Panc1 (cell line): ENCODE data around the gene MEIOC. TPM values are rescaled to one million over a fixed set of nuclear protein-coding genes. Genes with fewer than 3 reads are reported as not detected.
A peak's percentile ranks its signal among the peaks of the same experiment; 100 is the strongest.

Source experiments
- ATAC-seq: fragments of 200-7000 bp; cut with Tn5 transposase; 2 replicates; pipeline ENCODE4 v1.9.1; 2020; ENCODE audit warnings: mild to moderate bottlenecking, moderate library complexity
- BruUV-seq: library from RNA; stranded (reverse); fragments of 400-500 nt; replicated peaks from 2 replicates; lab custom pipeline; 2021; lab: Mats Ljungman, UMichigan
- CTCF ChIA-PET: fragments of 300-600 bp; sonication (Branson Sonifier 250); formaldehyde crosslinking; loops from one replicate; lab custom pipeline; 2022; ENCODE audit warnings: antibody characterized with exemption; lab: Charles Lee
- POLR2A ChIA-PET: fragments of 300-600 bp; sonication (Branson Sonifier 250); formaldehyde crosslinking; loops from one replicate; lab custom pipeline; 2022; ENCODE audit warnings: antibody characterized with exemption; lab: Charles Lee
- DNase-seq: peaks from one replicate; pipeline ENCODE4 v3.0.0-alpha.2; 2010; ENCODE audit warnings: low read depth, low spot score
- H3K27ac ChIP-seq: 2 replicates; pipeline ENCODE4 v1.5.1; 2011; ENCODE audit warnings: mild to moderate bottlenecking, low read length, inconsistent platforms
- H3K27me3 ChIP-seq: fragments of 200-500 bp; sonication (Bioruptor generic); 2 replicates; pipeline ENCODE4 v1.6.0; 2014; ENCODE audit warnings: low read length, inconsistent platforms; ENCODE audit not compliant: control insufficient read depth, insufficient read depth
- H3K36me3 ChIP-seq: fragments of 200-500 bp; sonication (Bioruptor generic); 2 replicates; pipeline ENCODE4 v1.5.1; 2014; ENCODE audit warnings: inconsistent platforms, mild to moderate bottlenecking, low read length, moderate library complexity; ENCODE audit not compliant: control insufficient read depth, insufficient read depth
- H3K4me1 ChIP-seq: 2 replicates; pipeline ENCODE4 v1.5.1; 2011; ENCODE audit warnings: inconsistent platforms, mild to moderate bottlenecking, low read length, moderate library complexity; ENCODE audit not compliant: control insufficient read depth, insufficient read depth
- H3K4me3 ChIP-seq, 2 experiments: 2 replicates each; pipeline ENCODE4 v1.5.1; 2011 to 2012; ENCODE audit warnings: low read depth in 2 of 2, low read length in 2 of 2, mild to moderate bottlenecking in 2 of 2, inconsistent platforms in 1 of 2, moderate library complexity in 1 of 2
- H3K9me3 ChIP-seq: fragments of 200-500 bp; sonication (Bioruptor generic); 2 replicates; pipeline ENCODE4 v1.5.1; 2014; ENCODE audit warnings: low read depth, mild to moderate bottlenecking, inconsistent platforms, low read length, moderate library complexity; ENCODE audit not compliant: control insufficient read depth, insufficient read depth
- POLR2AphosphoS5 ChIP-seq: IDR thresholded peaks from 2 replicates; pipeline ENCODE4 v1.6.1; 2012; ENCODE audit warnings: mild to moderate bottlenecking, low read depth, low read length, moderate library complexity
- SIN3A ChIP-seq: IDR thresholded peaks from 2 replicates; pipeline ENCODE4 v1.6.1; 2012; ENCODE audit warnings: low read depth, mild to moderate bottlenecking, low read length, moderate library complexity, borderline replicate concordance; ENCODE audit not compliant: insufficient read depth
- TCF7L2 ChIP-seq: IDR thresholded peaks from 2 replicates; pipeline ENCODE4 v1.6.1; 2011; ENCODE audit warnings: mild to moderate bottlenecking, low read depth, low read length, inconsistent platforms
- in situ Hi-C: cut with HindIII; loops from 2 replicates; pipeline ENCODE4 v1.10.0; 2016; ENCODE audit warnings: low sequenced_read_pairs, low pct_unique_long_range_greater_than_20kb
- intact Hi-C: fragments of 100-400 bp; cut with micrococcal nuclease; formaldehyde crosslinking; loops from one replicate; pipeline ENCODE4 v1.10.0; 2022; ENCODE audit not compliant: unreplicated experiment
- total RNA-seq: library from RNA; stranded (reverse); gene quantifications from one replicate; pipeline ENCODE4 v1.2.1, GENCODE V29; 2021; ENCODE audit not compliant: unreplicated experiment
- TF ChIP-seq, protein P1 (sequence below): fragments of 450-650 bp; IDR thresholded peaks from 2 replicates; pipeline ENCODE4 v1.5.1; 2017; ENCODE audit warnings: mild to moderate bottlenecking
- TF ChIP-seq, protein P2 (sequence below), 2 experiments: IDR thresholded peaks; 2 replicates each; pipeline ENCODE4 v1.6.1; 2011 to 2012; ENCODE audit warnings: low read depth in 2 of 2, control low read depth in 1 of 2, low read length in 1 of 2, mild to moderate bottlenecking in 1 of 2, moderate library complexity in 1 of 2; ENCODE audit not compliant: insufficient read depth in 1 of 2

The MEIOC gene
- total RNA-seq, 1 experiment from 2014 or later: 0.82 TPM

DNA sequence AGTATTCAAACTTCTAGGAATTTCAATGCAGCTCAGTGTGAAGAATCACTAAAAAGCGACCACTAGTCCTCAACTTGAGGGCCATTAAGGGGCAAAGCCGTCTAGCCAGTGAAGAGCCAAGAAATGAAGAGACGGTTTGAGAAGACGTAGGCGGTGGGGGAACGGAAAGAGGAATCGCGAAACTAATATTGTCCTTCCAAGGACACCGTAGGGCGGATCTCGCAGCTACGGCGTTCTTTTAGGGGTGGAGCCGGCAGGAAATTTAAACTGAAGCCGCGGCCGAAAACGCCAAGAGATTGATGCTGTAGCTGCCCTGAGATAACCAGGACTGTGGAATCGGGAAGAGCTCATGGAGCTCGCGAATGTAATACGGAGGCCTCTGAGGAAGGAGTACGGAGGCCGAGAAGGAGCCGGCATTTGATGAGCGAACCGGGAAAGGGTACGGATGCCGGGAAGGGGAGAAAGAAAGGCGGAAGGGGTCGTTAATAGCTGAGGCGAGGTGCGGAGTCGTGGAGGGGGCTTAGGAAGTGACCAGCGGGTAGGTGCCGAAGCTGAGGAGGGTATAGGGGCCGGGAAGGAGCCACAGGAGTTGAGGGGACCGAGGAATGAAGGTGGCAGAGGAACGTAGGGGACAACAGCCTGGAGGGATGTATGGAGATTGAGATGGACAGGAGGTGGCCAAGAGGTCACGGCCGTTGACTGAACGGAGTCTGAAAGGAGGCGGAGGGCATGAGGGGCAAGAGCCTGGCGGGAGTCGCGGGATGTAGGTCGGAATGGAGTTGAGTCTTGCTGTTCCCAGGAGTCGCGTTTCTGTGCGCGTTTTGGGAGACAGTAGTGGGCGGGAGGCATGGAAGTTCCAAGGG lies 52.4 kb downstream of the MEIOC start, which contains the start of gene DBF4B:
DBF4B (plus strand) TSS at position 265 of the 863 bp plus-strand sequence; CDS start at position 421, 156 bp downstream.
- in situ Hi-C loops: no loop called here
- POLR2A ChIA-PET: no interaction called here
- Histone ChIP-seq H3K9me3 (no peaks in the 10 kb centered on the region), H3K36me3 (no peaks in the 10 kb centered on the region; the same call in none of the 2 replicates), H3K4me1 (peaks cover 5% of the 10 kb centered on the region; the same call in 1 of the 2 replicates), H3K27ac (peak within 1 kb of the TSS; percentile 97), H3K4me3 (peak within 1 kb of the TSS; percentile 81 to 94), H3K27me3 (no peaks in the 10 kb centered on the region)
- TF ChIP-seq, protein P1, sequence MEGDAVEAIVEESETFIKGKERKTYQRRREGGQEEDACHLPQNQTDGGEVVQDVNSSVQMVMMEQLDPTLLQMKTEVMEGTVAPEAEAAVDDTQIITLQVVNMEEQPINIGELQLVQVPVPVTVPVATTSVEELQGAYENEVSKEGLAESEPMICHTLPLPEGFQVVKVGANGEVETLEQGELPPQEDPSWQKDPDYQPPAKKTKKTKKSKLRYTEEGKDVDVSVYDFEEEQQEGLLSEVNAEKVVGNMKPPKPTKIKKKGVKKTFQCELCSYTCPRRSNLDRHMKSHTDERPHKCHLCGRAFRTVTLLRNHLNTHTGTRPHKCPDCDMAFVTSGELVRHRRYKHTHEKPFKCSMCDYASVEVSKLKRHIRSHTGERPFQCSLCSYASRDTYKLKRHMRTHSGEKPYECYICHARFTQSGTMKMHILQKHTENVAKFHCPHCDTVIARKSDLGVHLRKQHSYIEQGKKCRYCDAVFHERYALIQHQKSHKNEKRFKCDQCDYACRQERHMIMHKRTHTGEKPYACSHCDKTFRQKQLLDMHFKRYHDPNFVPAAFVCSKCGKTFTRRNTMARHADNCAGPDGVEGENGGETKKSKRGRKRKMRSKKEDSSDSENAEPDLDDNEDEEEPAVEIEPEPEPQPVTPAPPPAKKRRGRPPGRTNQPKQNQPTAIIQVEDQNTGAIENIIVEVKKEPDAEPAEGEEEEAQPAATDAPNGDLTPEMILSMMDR: no peak
- TF ChIP-seq, protein P2, sequence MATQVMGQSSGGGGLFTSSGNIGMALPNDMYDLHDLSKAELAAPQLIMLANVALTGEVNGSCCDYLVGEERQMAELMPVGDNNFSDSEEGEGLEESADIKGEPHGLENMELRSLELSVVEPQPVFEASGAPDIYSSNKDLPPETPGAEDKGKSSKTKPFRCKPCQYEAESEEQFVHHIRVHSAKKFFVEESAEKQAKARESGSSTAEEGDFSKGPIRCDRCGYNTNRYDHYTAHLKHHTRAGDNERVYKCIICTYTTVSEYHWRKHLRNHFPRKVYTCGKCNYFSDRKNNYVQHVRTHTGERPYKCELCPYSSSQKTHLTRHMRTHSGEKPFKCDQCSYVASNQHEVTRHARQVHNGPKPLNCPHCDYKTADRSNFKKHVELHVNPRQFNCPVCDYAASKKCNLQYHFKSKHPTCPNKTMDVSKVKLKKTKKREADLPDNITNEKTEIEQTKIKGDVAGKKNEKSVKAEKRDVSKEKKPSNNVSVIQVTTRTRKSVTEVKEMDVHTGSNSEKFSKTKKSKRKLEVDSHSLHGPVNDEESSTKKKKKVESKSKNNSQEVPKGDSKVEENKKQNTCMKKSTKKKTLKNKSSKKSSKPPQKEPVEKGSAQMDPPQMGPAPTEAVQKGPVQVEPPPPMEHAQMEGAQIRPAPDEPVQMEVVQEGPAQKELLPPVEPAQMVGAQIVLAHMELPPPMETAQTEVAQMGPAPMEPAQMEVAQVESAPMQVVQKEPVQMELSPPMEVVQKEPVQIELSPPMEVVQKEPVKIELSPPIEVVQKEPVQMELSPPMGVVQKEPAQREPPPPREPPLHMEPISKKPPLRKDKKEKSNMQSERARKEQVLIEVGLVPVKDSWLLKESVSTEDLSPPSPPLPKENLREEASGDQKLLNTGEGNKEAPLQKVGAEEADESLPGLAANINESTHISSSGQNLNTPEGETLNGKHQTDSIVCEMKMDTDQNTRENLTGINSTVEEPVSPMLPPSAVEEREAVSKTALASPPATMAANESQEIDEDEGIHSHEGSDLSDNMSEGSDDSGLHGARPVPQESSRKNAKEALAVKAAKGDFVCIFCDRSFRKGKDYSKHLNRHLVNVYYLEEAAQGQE (IDR thresholded peaks at IDR 0.05; ENCODE audit: insufficient read depth in 1 of 2, low read depth in 2 of 2, low read length in 1 of 2): 0 out of 4 replicates have a peak, but pooled peaks of 1 of the 2 experiments have one; percentile 35
- TF ChIP-seq POLR2AphosphoS5 (peak; percentile 79), SIN3A (peak; percentile 81), TCF7L2 (peak; percentile 42; the same call in 1 of the 2 replicates)
- BruUV-seq: no TSS peak
- DNase-seq: peak; percentile 47
- peak; percentile 91 for ATAC-seq
- CTCF ChIA-PET: interaction anchor here (0.6 kb wide), 1 partner anchor 55 kb away, joined by 5 read pairs; no protein-coding TSS in a partner anchor
- intact Hi-C loops: no loop called here

DNA sequence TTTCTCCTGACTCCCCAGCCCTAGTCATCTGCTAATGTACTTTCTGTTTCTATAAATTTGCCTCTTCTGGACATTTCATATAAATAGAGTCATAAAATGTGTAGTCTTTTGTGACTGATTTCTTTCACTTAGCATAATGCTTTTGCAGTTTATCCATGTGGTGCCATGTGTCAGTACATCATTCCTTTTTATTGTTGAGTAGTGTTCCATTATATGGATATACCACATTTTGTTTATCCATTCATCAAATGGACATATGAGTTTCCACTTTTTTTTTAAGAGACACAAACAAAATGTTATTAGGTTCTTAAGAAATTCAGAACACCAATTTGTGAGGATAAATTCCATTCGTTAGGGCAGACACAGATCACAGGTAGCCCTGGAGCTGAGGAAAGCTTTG lies 63.2 kb downstream of the MEIOC start:
- ATAC-seq (no peak), DNase-seq (no peak)
- no peaks in the 10 kb centered on the region for H3K4me1 ChIP-seq
- intact Hi-C loops (no loop called here), in situ Hi-C loops (no loop called here)
- no TSS peak for BruUV-seq
- no peak overlapping the region for H3K27ac ChIP-seq
- ChIA-PET CTCF (no interaction called here), POLR2A (no interaction called here)
- H3K36me3 ChIP-seq: no peaks in the 10 kb centered on the region
- H3K27me3 ChIP-seq: no peaks in the 10 kb centered on the region
- H3K9me3 ChIP-seq: no peaks in the 10 kb centered on the region
- TF ChIP-seq, protein P1: no peak
- TF ChIP-seq POLR2AphosphoS5 (no peak), TCF7L2 (no peak), SIN3A (no peak)
- TF ChIP-seq, protein P2 (IDR thresholded peaks at IDR 0.05; ENCODE audit: insufficient read depth in 1 of 2, low read depth in 2 of 2, low read length in 1 of 2): no peak
- no peak overlapping the region for H3K4me3 ChIP-seq
